ENCODE data around the gene ANTXR1. TPM values are rescaled to one million over a fixed set of nuclear protein-coding genes. Genes with fewer than 3 reads are reported as not detected.

Gene ANTXR1
- total and polyA plus RNA-seq, 2 donors (not counting 3 experiments of a cell fraction or from before 2014, with no cell fraction given) = 4.2 to 17.3 TPM

- Histone ChIP-seq H3K4me2 (ENCODE audit: insufficient read depth, low read length) (no peak overlapping the region), H2AFZ (ENCODE audit: low read depth, low read length) (no peak overlapping the region), H3K36me3 (ENCODE audit: control insufficient read depth in 2 of 2, extremely low read depth in 1 of 2, insufficient read depth in 2 of 2, low read length in 2 of 2) (no peaks in the 10 kb centered on the region), H3K27me3 (ENCODE audit: control insufficient read depth in 2 of 2, insufficient read depth in 2 of 2, low read length in 2 of 2) (no peaks in the 10 kb centered on the region), H3K4me3 (replicated peaks in 1 of 3; ENCODE audit: insufficient read depth in 1 of 3, low read depth in 1 of 3, low read length in 3 of 3) (no peak overlapping the region), H3K9me3 (replicated peaks; ENCODE audit: control insufficient read depth, insufficient read depth, low read length) (no peaks in the 10 kb centered on the region), H3K27ac (ENCODE audit: insufficient read depth, low read depth, low read length) (no peak overlapping the region), H3K9me1 (replicated peaks; ENCODE audit: control insufficient read depth, extremely low read depth, insufficient read depth, low read length) (no peaks in the 10 kb centered on the region), H4K20me1 (replicated peaks; ENCODE audit: control insufficient read depth, extremely low read depth, insufficient read depth, low read length) (no peaks in the 10 kb centered on the region), H3K9ac (replicated peaks; ENCODE audit: extremely low read depth, insufficient read depth, low read length) (no peak overlapping the region), H3K79me2 (ENCODE audit: control insufficient read depth, insufficient read depth, low read length) (no peaks in the 10 kb centered on the region), H3K4me1 (ENCODE audit: control insufficient read depth, extremely low read depth, insufficient read depth, low read length) (no peaks in the 10 kb centered on the region)
- TF ChIP-seq, protein P1, sequence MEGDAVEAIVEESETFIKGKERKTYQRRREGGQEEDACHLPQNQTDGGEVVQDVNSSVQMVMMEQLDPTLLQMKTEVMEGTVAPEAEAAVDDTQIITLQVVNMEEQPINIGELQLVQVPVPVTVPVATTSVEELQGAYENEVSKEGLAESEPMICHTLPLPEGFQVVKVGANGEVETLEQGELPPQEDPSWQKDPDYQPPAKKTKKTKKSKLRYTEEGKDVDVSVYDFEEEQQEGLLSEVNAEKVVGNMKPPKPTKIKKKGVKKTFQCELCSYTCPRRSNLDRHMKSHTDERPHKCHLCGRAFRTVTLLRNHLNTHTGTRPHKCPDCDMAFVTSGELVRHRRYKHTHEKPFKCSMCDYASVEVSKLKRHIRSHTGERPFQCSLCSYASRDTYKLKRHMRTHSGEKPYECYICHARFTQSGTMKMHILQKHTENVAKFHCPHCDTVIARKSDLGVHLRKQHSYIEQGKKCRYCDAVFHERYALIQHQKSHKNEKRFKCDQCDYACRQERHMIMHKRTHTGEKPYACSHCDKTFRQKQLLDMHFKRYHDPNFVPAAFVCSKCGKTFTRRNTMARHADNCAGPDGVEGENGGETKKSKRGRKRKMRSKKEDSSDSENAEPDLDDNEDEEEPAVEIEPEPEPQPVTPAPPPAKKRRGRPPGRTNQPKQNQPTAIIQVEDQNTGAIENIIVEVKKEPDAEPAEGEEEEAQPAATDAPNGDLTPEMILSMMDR (IDR thresholded peaks at IDR 0.05; ENCODE audit: extremely low read depth in 1 of 2, insufficient read depth in 1 of 2, low read depth in 1 of 2, low read length in 2 of 2) = no peak
- TF ChIP-seq POLR2A (IDR thresholded peaks at IDR 0.05; ENCODE audit: low read depth, low read length) (no peak), JUN (IDR thresholded peaks at IDR 0.05; ENCODE audit: borderline replicate concordance, insufficient read depth, insufficient read length, low read depth) (no peak), POLR2AphosphoS5 (IDR thresholded peaks at IDR 0.05; ENCODE audit: insufficient read depth, low read depth, low read length) (no peak), FOS (IDR thresholded peaks at IDR 0.05; ENCODE audit: borderline replicate concordance, insufficient read depth, low read length) (no peak), MAX (IDR thresholded peaks at IDR 0.05; ENCODE audit: insufficient read depth, insufficient read length) (no peak)
- intact Hi-C loops (cut with micrococcal nuclease) (no loop called here), dilution Hi-C loops (cut with MboI; ENCODE audit: extremely low pct_ligation_motif_present, low sequenced_read_pairs) (no loop called here)
- BruUV-seq (replicated peaks) = no TSS peak
- DNase-seq (ENCODE audit: low read depth, low spot score) (no peak), FAIRE-seq (no peak)
- CTCF ChIA-PET = interaction anchor here (1.0 kb wide), 2 partner anchors 8 to 51 kb away, joined by 3 read pairs; no protein-coding TSS in a partner anchor
- POLR2A ChIA-PET = no interaction called here
Measured at GRCh38 chr2:69170661-69171060, 157.7 kb downstream of the ANTXR1 start.
